ENCODE measurements around the gene NUCB2. TPM values are rescaled to one million over a fixed set of nuclear protein-coding genes. Genes with fewer than 3 reads are reported as not detected.
"Not testable (repeated sequence)": the region's sequence is repeated elsewhere in the genome, so short reads cannot be mapped to it uniquely, and the experiment has no call there.

Gene NUCB2
- total and polyA plus RNA-seq, 12 donors, result 41.8 to 339 (median 85.5) TPM

- no peaks in the 10 kb centered on the region for H3K36me3 ChIP-seq (replicated peaks in 1 of 2)
- no peak for TF ChIP-seq POLR2A (IDR thresholded peaks at IDR 0.05)
- TF ChIP-seq, protein P1, sequence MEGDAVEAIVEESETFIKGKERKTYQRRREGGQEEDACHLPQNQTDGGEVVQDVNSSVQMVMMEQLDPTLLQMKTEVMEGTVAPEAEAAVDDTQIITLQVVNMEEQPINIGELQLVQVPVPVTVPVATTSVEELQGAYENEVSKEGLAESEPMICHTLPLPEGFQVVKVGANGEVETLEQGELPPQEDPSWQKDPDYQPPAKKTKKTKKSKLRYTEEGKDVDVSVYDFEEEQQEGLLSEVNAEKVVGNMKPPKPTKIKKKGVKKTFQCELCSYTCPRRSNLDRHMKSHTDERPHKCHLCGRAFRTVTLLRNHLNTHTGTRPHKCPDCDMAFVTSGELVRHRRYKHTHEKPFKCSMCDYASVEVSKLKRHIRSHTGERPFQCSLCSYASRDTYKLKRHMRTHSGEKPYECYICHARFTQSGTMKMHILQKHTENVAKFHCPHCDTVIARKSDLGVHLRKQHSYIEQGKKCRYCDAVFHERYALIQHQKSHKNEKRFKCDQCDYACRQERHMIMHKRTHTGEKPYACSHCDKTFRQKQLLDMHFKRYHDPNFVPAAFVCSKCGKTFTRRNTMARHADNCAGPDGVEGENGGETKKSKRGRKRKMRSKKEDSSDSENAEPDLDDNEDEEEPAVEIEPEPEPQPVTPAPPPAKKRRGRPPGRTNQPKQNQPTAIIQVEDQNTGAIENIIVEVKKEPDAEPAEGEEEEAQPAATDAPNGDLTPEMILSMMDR (IDR thresholded peaks at IDR 0.05), result no peak
- intact Hi-C loops (cut with DNase I), result no loop called here
- H3K27me3 ChIP-seq, result no peaks in the 10 kb centered on the region
- no peak overlapping the region for H3K4me3 ChIP-seq
- H3K27ac ChIP-seq, result no peak overlapping the region
- no peaks in the 10 kb centered on the region for H3K9me3 ChIP-seq (replicated peaks in 1 of 3)
- WGBS, 4 donors, result 51 to 63% (median 58%) methylated on average over 3 of the region's 3 CpGs
- DNase-seq, result no peak
- H3K4me1 ChIP-seq (replicated peaks in 1 of 2), result no peaks in the 10 kb centered on the region
Observed at GRCh38 chr11:17230867-17231851, 45.4 kb upstream of the NUCB2 start.

GRCh38 chr11:17233101-17233500 is 43.4 kb upstream of the NUCB2 start:
- Histone ChIP-seq H3K4me3 (no peak overlapping the region), H3K27ac (no peak overlapping the region), H3K4me1 (replicated peaks in 1 of 2) (no peaks in the 10 kb centered on the region), H3K9me3 (replicated peaks in 1 of 3) (no peaks in the 10 kb centered on the region), H3K36me3 (replicated peaks in 1 of 2) (no peaks in the 10 kb centered on the region), H3K27me3 (no peaks in the 10 kb centered on the region)
- TF ChIP-seq POLR2A (IDR thresholded peaks at IDR 0.05), result no peak
- TF ChIP-seq, protein P1 (IDR thresholded peaks at IDR 0.05), result no peak
- no peak for DNase-seq
- intact Hi-C loops (cut with DNase I), result no loop called here

GRCh38 chr11:17238377-17238776 is 38.2 kb upstream of the NUCB2 start:
- Histone ChIP-seq H3K4me3 (no peak overlapping the region), H3K9me3 (replicated peaks in 1 of 3) (no peaks in the 10 kb centered on the region), H3K36me3 (replicated peaks in 1 of 2) (no peaks in the 10 kb centered on the region), H3K4me1 (replicated peaks in 1 of 2) (no peaks in the 10 kb centered on the region), H3K27me3 (no peaks in the 10 kb centered on the region), H3K27ac (no peak overlapping the region)
- WGBS, 4 donors, result 59 to 69% (median 62%) methylated on average over 3 of the region's 3 CpGs
- TF ChIP-seq, protein P1 (IDR thresholded peaks at IDR 0.05), result no peak
- no peak for TF ChIP-seq POLR2A (IDR thresholded peaks at IDR 0.05)
- no peak for DNase-seq
- intact Hi-C loops (cut with DNase I), result no loop called here

DNA sequence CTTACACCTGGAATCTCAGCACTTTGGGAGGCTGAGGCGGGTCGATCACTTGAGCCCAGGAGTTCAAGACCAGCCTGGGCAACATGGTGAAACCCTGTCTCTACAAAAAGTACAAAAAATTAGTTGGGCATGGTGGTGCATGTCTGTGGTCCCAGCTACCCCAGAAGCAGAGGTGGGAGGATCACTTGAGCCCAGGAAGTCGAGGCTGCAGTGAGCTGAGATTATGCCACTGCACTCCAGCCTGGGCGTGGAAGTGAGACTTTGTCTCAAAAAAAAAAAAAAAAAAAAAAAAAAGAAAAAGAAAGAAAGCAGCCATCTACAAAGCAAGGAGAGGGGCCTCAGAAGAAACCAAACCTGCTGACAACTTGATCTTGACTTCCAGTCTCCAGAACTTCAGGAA is 36.6 kb upstream of the NUCB2 start:
- H3K9me3 ChIP-seq (replicated peaks in 1 of 3); H3K27me3 ChIP-seq; intact Hi-C loops (cut with DNase I); H3K4me1 ChIP-seq (replicated peaks in 1 of 2); DNase-seq; H3K4me3 ChIP-seq; H3K27ac ChIP-seq; H3K36me3 ChIP-seq (replicated peaks in 1 of 2): not testable (repeated sequence)
- 73 to 91% (median 89%) methylated on average over 4 of the region's 4 CpGs for WGBS, 4 donors

DNA sequence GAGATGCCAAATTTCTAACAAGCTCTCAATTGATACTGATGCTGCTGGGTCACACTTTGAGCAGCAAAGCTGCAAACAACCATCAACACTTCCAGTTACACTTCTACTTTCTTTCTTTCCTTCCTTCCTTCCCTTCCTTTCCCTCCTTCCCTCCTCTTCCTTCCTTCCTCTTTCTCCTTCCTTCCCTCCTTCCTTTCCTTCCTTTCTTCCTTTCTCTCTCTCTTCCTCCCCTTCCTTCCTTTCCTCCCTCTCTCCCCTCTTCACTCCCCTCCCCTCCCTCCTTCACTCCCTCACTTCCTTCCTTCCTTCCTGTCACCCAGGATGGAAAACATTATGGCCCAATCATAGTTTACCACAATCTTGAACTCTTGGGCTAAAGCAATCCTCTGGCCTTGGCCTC is 35.8 kb upstream of the NUCB2 start:
- Histone ChIP-seq H3K4me3 (no peak overlapping the region), H3K4me1 (replicated peaks in 1 of 2) (no peaks in the 10 kb centered on the region), H3K27me3 (no peaks in the 10 kb centered on the region), H3K27ac (no peak overlapping the region), H3K9me3 (replicated peaks in 1 of 3) (no peaks in the 10 kb centered on the region), H3K36me3 (replicated peaks in 1 of 2) (no peaks in the 10 kb centered on the region)
- DNase-seq, result no peak
- intact Hi-C loops (cut with DNase I), result no loop called here
- TF ChIP-seq, protein P1 (IDR thresholded peaks at IDR 0.05), result no peak
- TF ChIP-seq POLR2A (IDR thresholded peaks at IDR 0.05), result no peak

GRCh38 chr11:17242954-17243353 is 33.6 kb upstream of the NUCB2 start:
- H3K4me3 ChIP-seq; H3K27ac ChIP-seq; H3K36me3 ChIP-seq (replicated peaks in 1 of 2); intact Hi-C loops (cut with DNase I); H3K9me3 ChIP-seq (replicated peaks in 1 of 3); H3K4me1 ChIP-seq (replicated peaks in 1 of 2); DNase-seq; H3K27me3 ChIP-seq: not testable (repeated sequence)
- WGBS, 4 donors, result 88 to 98% (median 97%) methylated on average over 2 to 4 of the region's 4 CpGs
